ENCODE results near the gene SORT1.

SORT1 gene

GRCh38 chr1:109350182-109350581, 47.5 kb downstream of the SORT1 start:
- no peak for DNase-seq (ENCODE audit: low read depth)
- H3K4me3 ChIP-seq (ENCODE audit: low read length): no peak overlapping the region
- no peak for TF ChIP-seq CTCF (IDR thresholded peaks at IDR 0.05; ENCODE audit: insufficient read depth, low read depth, low read length, missing control alignments)

- no peak for TF ChIP-seq CTCF (IDR thresholded peaks at IDR 0.05; ENCODE audit: insufficient read depth, low read depth, low read length, missing control alignments)
- no peak overlapping the region for H3K4me3 ChIP-seq (ENCODE audit: low read length)
- DNase-seq (ENCODE audit: low read depth): no peak
These were observed 50.2 kb downstream of the SORT1 start for GRCh38 chr1:109347511-109347910.

- H3K4me3 ChIP-seq (ENCODE audit: low read length): no peak overlapping the region
- peak; percentile 56 for DNase-seq (ENCODE audit: low read depth)
- TF ChIP-seq CTCF (IDR thresholded peaks at IDR 0.05; ENCODE audit: insufficient read depth, low read depth, low read length, missing control alignments): no peak
These were observed 55.5 kb downstream of the SORT1 start for GRCh38 chr1:109341944-109342930.

- TF ChIP-seq CTCF (IDR thresholded peaks at IDR 0.05; ENCODE audit: insufficient read depth, low read depth, low read length, missing control alignments): no peak
- H3K4me3 ChIP-seq (ENCODE audit: low read length): no peak overlapping the region
- DNase-seq (ENCODE audit: low read depth): no peak
These were observed 59.1 kb downstream of the SORT1 start for GRCh38 chr1:109338608-109339007.

GRCh38 chr1:109338091-109338490, 59.6 kb downstream of the SORT1 start:
- no peak for DNase-seq (ENCODE audit: low read depth)
- H3K4me3 ChIP-seq (ENCODE audit: low read length): no peak overlapping the region
- no peak for TF ChIP-seq CTCF (IDR thresholded peaks at IDR 0.05; ENCODE audit: insufficient read depth, low read depth, low read length, missing control alignments)

- no peak overlapping the region for H3K4me3 ChIP-seq (ENCODE audit: low read length)
- DNase-seq (ENCODE audit: low read depth): no peak
- TF ChIP-seq CTCF (IDR thresholded peaks at IDR 0.05; ENCODE audit: insufficient read depth, low read depth, low read length, missing control alignments): no peak
These were observed 62.6 kb downstream of the SORT1 start for GRCh38 chr1:109335091-109335490.

Data from epithelial cell of esophagus (primary cell).